ENCODE measurements around the gene TTC39A.
A peak's percentile ranks its signal among the peaks of the same experiment; 100 is the strongest.

The TTC39A gene

DNA sequence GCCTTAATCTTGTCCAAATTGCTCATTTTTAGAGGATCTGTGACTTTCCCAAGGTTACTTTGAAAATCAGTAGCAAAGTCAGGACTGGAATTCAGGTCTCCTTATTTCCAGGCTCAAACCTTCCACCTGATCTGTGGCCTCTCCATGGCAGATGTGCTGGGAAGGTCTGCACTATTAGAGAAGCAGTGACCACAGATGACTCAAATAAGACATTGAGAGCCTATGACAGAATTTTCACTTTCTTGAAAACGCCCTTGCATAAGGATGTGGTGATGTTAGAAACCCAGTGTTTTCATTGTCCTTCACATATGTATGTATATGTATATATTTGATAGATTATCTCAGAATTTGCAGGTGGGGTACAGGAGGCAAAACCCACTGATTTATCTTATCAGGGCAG, 45.3 kb downstream of the TTC39A start:
- TF ChIP-seq, protein P1, sequence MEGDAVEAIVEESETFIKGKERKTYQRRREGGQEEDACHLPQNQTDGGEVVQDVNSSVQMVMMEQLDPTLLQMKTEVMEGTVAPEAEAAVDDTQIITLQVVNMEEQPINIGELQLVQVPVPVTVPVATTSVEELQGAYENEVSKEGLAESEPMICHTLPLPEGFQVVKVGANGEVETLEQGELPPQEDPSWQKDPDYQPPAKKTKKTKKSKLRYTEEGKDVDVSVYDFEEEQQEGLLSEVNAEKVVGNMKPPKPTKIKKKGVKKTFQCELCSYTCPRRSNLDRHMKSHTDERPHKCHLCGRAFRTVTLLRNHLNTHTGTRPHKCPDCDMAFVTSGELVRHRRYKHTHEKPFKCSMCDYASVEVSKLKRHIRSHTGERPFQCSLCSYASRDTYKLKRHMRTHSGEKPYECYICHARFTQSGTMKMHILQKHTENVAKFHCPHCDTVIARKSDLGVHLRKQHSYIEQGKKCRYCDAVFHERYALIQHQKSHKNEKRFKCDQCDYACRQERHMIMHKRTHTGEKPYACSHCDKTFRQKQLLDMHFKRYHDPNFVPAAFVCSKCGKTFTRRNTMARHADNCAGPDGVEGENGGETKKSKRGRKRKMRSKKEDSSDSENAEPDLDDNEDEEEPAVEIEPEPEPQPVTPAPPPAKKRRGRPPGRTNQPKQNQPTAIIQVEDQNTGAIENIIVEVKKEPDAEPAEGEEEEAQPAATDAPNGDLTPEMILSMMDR (conservative IDR thresholded peaks at IDR 0.05), result no peak
- peak overlapping the region; percentile 54 for H3K27ac ChIP-seq

GRCh38 chr1:51284487-51284954, 45.8 kb downstream of the TTC39A start:
- peak overlapping the region; percentile 54 for H3K27ac ChIP-seq
- TF ChIP-seq, protein P1 (conservative IDR thresholded peaks at IDR 0.05), result no peak

DNA sequence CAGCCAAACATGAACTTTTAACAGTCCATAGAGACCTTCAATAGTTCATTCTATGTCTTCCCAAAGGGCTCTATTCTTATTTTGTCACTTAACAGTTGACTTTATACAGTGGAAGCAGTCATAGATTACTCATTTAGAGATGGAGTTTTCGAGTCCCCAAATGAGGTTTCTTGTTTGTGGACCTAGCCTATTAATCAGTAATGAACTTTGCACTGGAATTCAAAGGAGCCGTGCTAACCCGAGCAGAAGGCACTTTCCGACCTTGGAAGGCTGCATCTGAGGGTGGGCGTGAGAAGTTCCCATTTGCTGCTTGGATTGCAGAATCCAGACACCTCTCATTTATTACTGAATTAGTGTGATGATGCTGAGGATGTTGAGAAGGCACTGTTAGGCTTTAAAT, 46.4 kb downstream of the TTC39A start:
- TF ChIP-seq, protein P1 (conservative IDR thresholded peaks at IDR 0.05), result no peak
- peak overlapping the region; percentile 54 for H3K27ac ChIP-seq

DNA sequence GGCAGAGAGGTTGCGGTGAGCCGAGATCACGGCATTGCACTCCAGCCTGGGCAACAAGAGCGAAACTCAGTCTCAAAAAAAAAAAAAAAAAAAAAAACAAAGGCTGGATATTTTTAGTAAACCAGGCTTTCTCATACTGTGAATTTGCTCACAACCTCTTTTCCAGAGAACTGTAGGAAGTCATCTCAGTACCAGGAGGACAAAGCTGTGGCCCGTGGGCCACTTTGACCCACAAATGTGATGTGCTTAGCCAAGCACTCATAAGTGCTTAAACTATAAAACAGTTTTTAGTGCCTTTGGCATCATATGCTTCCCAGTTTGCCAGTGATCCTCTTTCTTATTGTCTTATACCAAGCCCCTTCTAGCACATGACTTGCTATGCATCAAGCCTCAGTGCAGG, 47.8 kb downstream of the TTC39A start:
- TF ChIP-seq, protein P1 (conservative IDR thresholded peaks at IDR 0.05), result no peak
- H3K27ac ChIP-seq, result no peak overlapping the region

DNA sequence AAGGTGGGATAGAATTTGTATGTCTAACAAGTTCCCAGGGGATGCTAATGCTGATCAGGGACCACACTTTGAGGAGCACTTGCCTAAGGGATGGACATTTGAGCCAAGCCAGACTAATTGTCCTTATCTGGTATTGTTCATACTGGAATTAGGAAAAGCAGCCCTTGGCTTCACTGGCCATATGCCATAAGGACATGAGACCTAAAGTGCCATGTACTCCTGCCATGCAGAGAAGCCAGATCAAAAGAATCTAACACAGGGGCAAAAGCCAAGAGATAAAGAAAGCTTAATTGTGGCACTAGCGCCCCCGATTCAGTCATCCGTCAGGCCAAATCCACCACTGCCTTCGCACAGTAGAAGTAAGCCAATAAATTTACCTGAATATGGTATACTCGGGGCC, 48.6 kb downstream of the TTC39A start:
- TF ChIP-seq, protein P1 (conservative IDR thresholded peaks at IDR 0.05), result no peak
- no peak overlapping the region for H3K27ac ChIP-seq

DNA sequence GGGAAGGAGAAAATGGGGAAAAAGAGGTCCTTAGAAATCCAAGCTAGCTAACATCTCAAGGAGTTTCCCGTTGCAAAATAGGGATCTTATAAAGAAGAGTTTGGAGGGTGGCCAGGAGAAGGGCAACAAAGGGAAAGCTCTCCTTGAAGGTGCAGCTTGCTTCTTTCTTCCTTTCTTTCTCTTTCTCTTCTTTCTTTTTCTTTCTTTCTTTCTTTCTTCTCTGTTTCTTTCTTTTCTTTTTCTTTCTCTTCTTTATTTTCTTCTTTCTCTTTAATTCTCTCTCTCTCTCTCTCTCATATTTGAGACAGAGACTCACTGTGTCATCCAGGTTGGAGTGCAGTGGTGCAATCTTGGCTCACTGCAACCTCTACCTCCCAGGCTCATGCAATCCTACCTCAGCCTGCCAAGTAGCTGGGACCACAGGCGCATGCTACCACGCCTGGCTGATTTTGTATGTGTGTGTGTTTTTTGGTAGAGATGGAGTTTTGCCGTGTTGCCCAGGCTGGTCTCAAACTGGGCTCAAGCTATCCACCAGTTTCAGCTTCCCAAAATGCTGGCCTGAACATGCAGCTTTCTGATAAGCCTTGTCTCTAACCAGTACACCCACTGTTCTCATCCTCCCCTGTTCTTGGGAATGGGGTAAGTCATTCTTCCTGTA, 49.9 kb downstream of the TTC39A start:
- H3K27ac ChIP-seq, result no peak overlapping the region
- TF ChIP-seq, protein P1 (conservative IDR thresholded peaks at IDR 0.05), result no peak

DNA sequence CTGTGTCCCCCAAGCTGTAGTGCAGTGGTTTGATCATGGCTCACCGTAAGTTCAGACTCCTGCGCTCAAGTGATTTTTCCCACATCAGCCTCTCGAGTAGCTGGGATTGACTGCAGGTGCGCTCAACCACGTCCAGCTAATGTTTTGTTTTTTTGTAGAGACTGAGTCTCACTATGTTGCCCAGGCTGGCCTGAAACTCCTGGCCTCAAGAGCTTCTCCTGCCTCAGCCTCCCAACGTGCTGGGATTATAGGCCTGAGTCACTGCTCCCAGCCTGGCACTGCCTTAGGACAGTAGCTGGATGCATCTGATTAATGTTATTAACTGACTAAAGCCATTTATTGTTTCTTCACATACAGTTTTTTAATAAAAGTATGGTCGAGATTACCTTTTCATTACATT, 54.1 kb downstream of the TTC39A start:
- peak overlapping the region; percentile 27; the same call in 1 of the 2 replicates for H3K27ac ChIP-seq
- TF ChIP-seq, protein P1 (conservative IDR thresholded peaks at IDR 0.05), result no peak

Measured in VCaP (cell line).